ENCODE data around the gene TMEM259.

DNA sequence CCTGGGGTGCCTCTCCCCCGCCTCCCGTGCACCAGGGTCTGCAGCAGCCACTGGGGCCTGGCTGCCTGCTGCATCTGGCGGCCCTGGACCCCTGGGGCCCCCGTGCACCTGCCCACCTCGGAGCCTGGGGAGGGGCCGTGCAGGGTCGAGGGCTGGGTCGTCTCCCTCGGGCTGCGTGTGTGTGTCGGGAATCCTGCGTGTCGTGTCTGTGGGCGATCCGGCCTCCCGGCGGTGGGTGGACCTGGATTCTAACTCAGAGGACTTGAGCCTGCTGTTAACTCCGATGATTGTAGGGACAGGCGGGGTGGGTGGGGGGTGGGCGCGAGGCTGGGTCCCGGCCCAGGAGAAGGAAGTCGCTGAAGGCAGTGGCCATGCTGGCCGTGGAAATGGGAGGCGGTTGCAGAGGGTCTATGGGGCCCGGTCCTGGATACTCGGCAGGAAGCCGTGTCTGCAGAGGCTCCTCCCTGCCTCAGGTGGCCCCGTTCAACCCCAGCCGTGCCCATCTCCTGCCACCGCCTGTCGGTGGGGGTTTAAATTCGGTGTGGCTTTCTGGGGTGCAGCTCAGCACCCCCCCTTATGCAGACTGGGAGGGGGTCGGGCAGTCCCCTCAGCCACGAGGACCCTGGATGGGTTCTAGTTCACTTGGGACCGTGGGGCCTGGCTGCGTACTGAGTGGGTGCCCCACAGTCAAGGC is 46.2 kb downstream of the TMEM259 start:
- TF ChIP-seq, protein P1, sequence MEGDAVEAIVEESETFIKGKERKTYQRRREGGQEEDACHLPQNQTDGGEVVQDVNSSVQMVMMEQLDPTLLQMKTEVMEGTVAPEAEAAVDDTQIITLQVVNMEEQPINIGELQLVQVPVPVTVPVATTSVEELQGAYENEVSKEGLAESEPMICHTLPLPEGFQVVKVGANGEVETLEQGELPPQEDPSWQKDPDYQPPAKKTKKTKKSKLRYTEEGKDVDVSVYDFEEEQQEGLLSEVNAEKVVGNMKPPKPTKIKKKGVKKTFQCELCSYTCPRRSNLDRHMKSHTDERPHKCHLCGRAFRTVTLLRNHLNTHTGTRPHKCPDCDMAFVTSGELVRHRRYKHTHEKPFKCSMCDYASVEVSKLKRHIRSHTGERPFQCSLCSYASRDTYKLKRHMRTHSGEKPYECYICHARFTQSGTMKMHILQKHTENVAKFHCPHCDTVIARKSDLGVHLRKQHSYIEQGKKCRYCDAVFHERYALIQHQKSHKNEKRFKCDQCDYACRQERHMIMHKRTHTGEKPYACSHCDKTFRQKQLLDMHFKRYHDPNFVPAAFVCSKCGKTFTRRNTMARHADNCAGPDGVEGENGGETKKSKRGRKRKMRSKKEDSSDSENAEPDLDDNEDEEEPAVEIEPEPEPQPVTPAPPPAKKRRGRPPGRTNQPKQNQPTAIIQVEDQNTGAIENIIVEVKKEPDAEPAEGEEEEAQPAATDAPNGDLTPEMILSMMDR (IDR thresholded peaks at IDR 0.05): no peak
- TF ChIP-seq POLR2A (IDR thresholded peaks at IDR 0.05): no peak
